GM12892 (cell line): ENCODE measurements around the gene HIPK1.

ENCODE experiments used
- POLR2A ChIP-seq: IDR thresholded peaks from 2 replicates; pipeline ENCODE4 v1.6.1; 2011; ENCODE audit warnings: low read depth, low read length, control low read depth
- POLR2AphosphoS5 ChIP-seq: IDR thresholded peaks from 2 replicates; pipeline ENCODE4 v1.6.1; 2011; ENCODE audit warnings: low read depth, low read length, control low read depth

GRCh38 chr1:113949007-113949406, 19.9 kb downstream of the HIPK1 start:
- TF ChIP-seq POLR2A = no peak
- no peak for TF ChIP-seq POLR2AphosphoS5
